Brain microvascular endothelial cell (primary cell): ENCODE results near the gene DVL1.

Source experiments
- DNase-seq: peaks from one replicate; pipeline ENCODE4 v3.0.0-alpha.2; 2020
- H3K27ac ChIP-seq: fragments of 250-450 bp; sonication (Bioruptor Pico); 2 replicates; pipeline ENCODE4 v1.5.1; 2020; ENCODE audit warnings: mild to moderate bottlenecking, moderate library complexity
- H3K27me3 ChIP-seq: fragments of 250-450 bp; sonication (Bioruptor Pico); replicated peaks from 2 replicates; pipeline ENCODE4 v1.5.1; 2020; ENCODE audit warnings: mild to moderate bottlenecking
- H3K36me3 ChIP-seq: fragments of 250-450 bp; sonication (Bioruptor Pico); replicated peaks from 2 replicates; pipeline ENCODE4 v1.5.1; 2020; ENCODE audit warnings: mild to moderate bottlenecking
- H3K4me3 ChIP-seq: 2 replicates; pipeline ENCODE4 v1.5.1; 2011; ENCODE audit warnings: low read depth, mild to moderate bottlenecking, control low read depth, low read length, moderate library complexity
- CTCF ChIP-seq: IDR thresholded peaks from 2 replicates; pipeline ENCODE4 v1.5.1; 2011; ENCODE audit warnings: low read depth, mild to moderate bottlenecking, moderate library complexity, low read length, control low read depth, inconsistent platforms; ENCODE audit errors: missing control alignments
- in situ Hi-C: cut with HindIII; loops from 2 replicates; pipeline ENCODE4 v1.10.0; 2017; ENCODE audit warnings: low sequenced_read_pairs, low pct_ligation_motif_present

Gene DVL1

GRCh38 chr1:1376551-1377226 lies 27.5 kb upstream of the DVL1 start:
- Histone ChIP-seq H3K4me3 (no peak overlapping the region), H3K27me3 (no peaks in the 10 kb centered on the region), H3K27ac (no peak overlapping the region), H3K36me3 (peaks cover 13% of the 10 kb centered on the region)
- DNase-seq, result no peak
- no peak for TF ChIP-seq CTCF
- in situ Hi-C loops, result no loop called here

- Histone ChIP-seq H3K27me3 (no peaks in the 10 kb centered on the region), H3K27ac (peak within 1 kb of the TSS; percentile 89), H3K36me3 (peaks cover 11% of the 10 kb centered on the region), H3K4me3 (peak within 1 kb of the TSS; percentile 89)
- in situ Hi-C loops, result no loop called here
- peak; percentile 34 for TF ChIP-seq CTCF
- peak; percentile 100 for DNase-seq
Observed at GRCh38 chr1:1374929-1375662, 25.9 kb upstream of the DVL1 start, which contains the start of gene AURKAIP1. AURKAIP1 (minus strand) TSS chr1:1375207; CDS start chr1:1374756, 451 bp downstream.

GRCh38 chr1:1374589-1374928 lies 25.3 kb upstream of the DVL1 start:
- no peak for TF ChIP-seq CTCF
- DNase-seq, result no peak
- H3K4me3 ChIP-seq, result peak overlapping the region; percentile 89
- peaks cover 11% of the 10 kb centered on the region for H3K36me3 ChIP-seq
- H3K27ac ChIP-seq, result peak overlapping the region; percentile 89
- no peaks in the 10 kb centered on the region for H3K27me3 ChIP-seq
- in situ Hi-C loops, result no loop called here

GRCh38 chr1:1373815-1374588 lies 24.8 kb upstream of the DVL1 start:
- Histone ChIP-seq H3K4me3 (peak overlapping the region; percentile 89), H3K27ac (peak overlapping the region; percentile 89), H3K36me3 (peaks cover 11% of the 10 kb centered on the region)

More at GRCh38 chr1:1373815-1374588, 24.8 kb upstream of the DVL1 start:
- in situ Hi-C loops, result no loop called here
- no peaks in the 10 kb centered on the region for H3K27me3 ChIP-seq
- DNase-seq, result no peak
- no peak for TF ChIP-seq CTCF
